OCI-LY3 (cell line): Measurements from ENCODE around the gene ZNF606.

Experiments
- H2AFZ ChIP-seq: fragments of 200-600, 300-600 bp; shearing (Covaris generic); 2 replicates; pipeline ENCODE4 v1.6.0; 2014; ENCODE audit warnings: antibody characterized with exemption, low read depth, low read length
- H3K27ac ChIP-seq: fragments of 200-600, 300-600 bp; sonication (generic); 2 replicates; pipeline ENCODE4 v1.5.1; 2014; ENCODE audit warnings: mild to moderate bottlenecking, low read length, moderate library complexity, mixed read lengths
- H3K27me3 ChIP-seq: fragments of 200-600, 300-600 bp; sonication (generic); 2 replicates; pipeline ENCODE4 v1.6.1; 2014; ENCODE audit warnings: low read depth, low read length, mixed read lengths
- H3K36me3 ChIP-seq: fragments of 200-600, 300-600 bp; sonication (generic); replicated peaks from 2 replicates; pipeline ENCODE3; 2014; ENCODE audit warnings: low read depth, low read length, mixed read lengths
- H3K4me1 ChIP-seq: fragments of 300-600, 200-600 bp; sonication (generic); 2 replicates; pipeline ENCODE4 v1.6.1; 2014; ENCODE audit warnings: low read length, mixed read lengths
- H3K4me2 ChIP-seq: fragments of 200-600, 300-600 bp; sonication (generic); 2 replicates; pipeline ENCODE4 v1.6.1; 2014; ENCODE audit warnings: low read length, mixed read lengths
- H3K4me3 ChIP-seq: fragments of 300-600, 200-600 bp; sonication (generic); 2 replicates; pipeline ENCODE4 v1.5.1; 2014; ENCODE audit warnings: antibody characterized with exemption, mild to moderate bottlenecking, low read length, moderate library complexity
- H3K79me2 ChIP-seq: fragments of 300-600, 200-600 bp; shearing (Covaris generic); 2 replicates; pipeline ENCODE4 v1.6.1; 2014; ENCODE audit warnings: mild to moderate bottlenecking, low read length, mixed read lengths
- H3K9ac ChIP-seq: fragments of 300-600, 200-600 bp; shearing (Covaris generic); 2 replicates; pipeline ENCODE4 v1.6.0; 2014; ENCODE audit warnings: mild to moderate bottlenecking, low read length, moderate library complexity
- H3K9me3 ChIP-seq: fragments of 200-600, 300-600 bp; shearing (Covaris generic); 2 replicates; pipeline ENCODE4 v1.6.1; 2014; ENCODE audit warnings: low read length, mixed read lengths; ENCODE audit not compliant: insufficient read depth
- H4K20me1 ChIP-seq: fragments of 200-600, 300-600 bp; sonication (generic); 2 replicates; pipeline ENCODE4 v1.6.1; 2016; ENCODE audit warnings: low read length, mixed read lengths; ENCODE audit not compliant: insufficient read depth
- CTCF ChIP-seq: fragments of 200-600, 300-600 bp; sonication (generic); IDR thresholded peaks from 2 replicates; pipeline ENCODE4 v1.5.1; 2014; ENCODE audit warnings: antibody characterized with exemption, low read length, low read depth
- EZH2phosphoT487 ChIP-seq: fragments of 200-600 bp; shearing (Covaris generic); IDR thresholded peaks from 2 replicates; pipeline ENCODE4 v1.6.1; 2018; ENCODE audit warnings: antibody characterized with exemption, mixed run types, low read depth

ZNF606 gene

DNA sequence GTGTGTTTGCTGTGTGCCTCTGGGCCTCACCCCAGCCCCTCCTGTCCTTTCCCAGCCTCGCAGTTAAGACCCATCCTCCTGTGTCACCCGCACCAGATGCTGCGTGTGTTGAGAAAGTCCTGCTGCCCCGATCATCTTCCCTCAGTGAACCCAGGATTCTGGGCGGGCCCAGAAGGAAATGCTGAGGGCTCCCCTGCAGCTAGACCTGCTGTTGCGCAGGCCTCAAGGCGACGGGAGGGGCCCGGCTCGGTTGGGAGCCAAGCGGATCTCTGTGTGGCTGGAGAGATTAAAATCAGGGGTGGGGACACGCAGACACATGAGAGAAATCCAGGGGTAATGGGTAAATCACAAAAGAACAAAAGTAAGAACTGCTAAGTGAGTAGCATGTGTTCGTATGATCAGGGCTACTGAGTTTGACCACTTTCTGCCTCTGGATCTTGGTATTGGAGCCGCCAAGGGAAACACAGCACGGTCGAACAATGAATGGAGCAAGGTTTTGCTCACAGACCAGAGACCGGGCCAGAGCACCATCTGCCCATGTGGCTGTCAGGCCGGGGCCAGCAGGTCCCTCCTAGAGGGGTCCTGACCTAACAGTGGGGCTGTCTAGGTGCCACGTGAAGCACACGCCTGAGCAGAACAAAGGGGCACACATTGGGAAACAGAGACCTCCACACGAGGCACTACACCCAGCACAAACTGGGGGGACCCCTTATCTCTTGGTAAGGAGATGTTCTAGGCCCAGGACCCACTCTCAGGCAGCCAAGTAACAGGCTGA is 38.3 kb upstream of the ZNF606 start:
- Histone ChIP-seq H2AFZ (no peak overlapping the region), H3K36me3 (no peaks in the 10 kb centered on the region), H3K4me3 (no peak overlapping the region), H4K20me1 (no peaks in the 10 kb centered on the region), H3K9ac (no peak overlapping the region), H3K27me3 (no peaks in the 10 kb centered on the region), H3K9me3 (peaks cover 16% of the 10 kb centered on the region; the same call in 1 of the 2 replicates), H3K4me1 (no peaks in the 10 kb centered on the region), H3K27ac (no peak overlapping the region), H3K79me2 (no peaks in the 10 kb centered on the region), H3K4me2 (no peak overlapping the region)
- TF ChIP-seq CTCF (no peak), EZH2phosphoT487 (no peak)

DNA sequence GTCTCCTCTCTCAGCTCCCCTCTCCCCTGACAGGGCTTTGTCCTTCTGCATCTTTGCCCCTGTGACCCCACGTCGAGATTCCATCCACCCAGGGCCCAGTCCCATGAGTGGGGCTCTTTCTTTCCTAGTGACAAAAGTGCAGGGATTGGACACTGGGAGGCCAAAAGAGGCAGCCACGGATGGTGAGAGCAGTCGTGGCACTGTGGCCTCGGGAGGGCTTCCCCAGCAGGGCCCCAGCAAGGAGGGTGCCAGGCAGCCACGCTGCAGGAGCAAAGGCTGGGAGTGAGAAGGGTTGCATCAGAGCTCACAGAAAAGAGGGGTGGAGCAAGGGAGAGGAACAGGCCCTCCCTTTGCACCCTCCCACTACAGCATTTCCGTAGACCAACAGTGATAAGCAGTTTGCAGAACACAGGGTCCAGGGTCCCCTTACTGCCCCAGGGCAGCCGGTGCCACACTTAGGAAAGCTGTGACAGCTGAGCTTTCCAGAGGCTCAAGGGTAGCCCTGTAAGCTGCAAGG is 36.1 kb upstream of the ZNF606 start:
- no peaks in the 10 kb centered on the region for H3K79me2 ChIP-seq
- H3K36me3 ChIP-seq, result no peaks in the 10 kb centered on the region
- H3K9ac ChIP-seq, result no peak overlapping the region
- H3K4me3 ChIP-seq, result no peak overlapping the region
- H4K20me1 ChIP-seq, result no peaks in the 10 kb centered on the region
- H3K9me3 ChIP-seq, result peaks cover 20% of the 10 kb centered on the region; the same call in 1 of the 2 replicates
- no peak overlapping the region for H3K27ac ChIP-seq
- TF ChIP-seq CTCF, result no peak
- TF ChIP-seq EZH2phosphoT487, result no peak
- H3K4me1 ChIP-seq, result no peaks in the 10 kb centered on the region
- H2AFZ ChIP-seq, result no peak overlapping the region
- H3K4me2 ChIP-seq, result no peak overlapping the region
- no peaks in the 10 kb centered on the region for H3K27me3 ChIP-seq

GRCh38 chr19:58037927-58038687 is 35.5 kb upstream of the ZNF606 start:
- Histone ChIP-seq H4K20me1 (no peaks in the 10 kb centered on the region), H3K79me2 (no peaks in the 10 kb centered on the region), H3K36me3 (no peaks in the 10 kb centered on the region), H2AFZ (no peak overlapping the region), H3K9ac (no peak overlapping the region), H3K4me1 (no peaks in the 10 kb centered on the region), H3K9me3 (peaks cover 20% of the 10 kb centered on the region; the same call in 1 of the 2 replicates), H3K4me3 (no peak overlapping the region), H3K27me3 (no peaks in the 10 kb centered on the region), H3K27ac (no peak overlapping the region), H3K4me2 (no peak overlapping the region)
- TF ChIP-seq CTCF (no peak), EZH2phosphoT487 (no peak)

GRCh38 chr19:58035863-58036262 is 33.2 kb upstream of the ZNF606 start:
- no peak overlapping the region for H3K4me2 ChIP-seq
- H3K9ac ChIP-seq, result no peak overlapping the region
- peaks cover 14% of the 10 kb centered on the region; the same call in 1 of the 2 replicates for H3K9me3 ChIP-seq
- H2AFZ ChIP-seq, result no peak overlapping the region
- TF ChIP-seq CTCF, result no peak
- TF ChIP-seq EZH2phosphoT487, result no peak
- no peaks in the 10 kb centered on the region for H3K4me1 ChIP-seq
- no peak overlapping the region for H3K4me3 ChIP-seq
- no peaks in the 10 kb centered on the region for H3K36me3 ChIP-seq
- H3K79me2 ChIP-seq, result no peaks in the 10 kb centered on the region
- H3K27ac ChIP-seq, result no peak overlapping the region
- no peaks in the 10 kb centered on the region for H3K27me3 ChIP-seq
- H4K20me1 ChIP-seq, result no peaks in the 10 kb centered on the region
